Lower lobe of right lung (tissue), 2 donors: Measurements from ENCODE around the gene EPX. TPM values are rescaled to one million over a fixed set of nuclear protein-coding genes. Genes with fewer than 3 reads are reported as not detected.
A peak's percentile ranks its signal among the peaks of the same experiment; 100 is the strongest.

Experiments
- ATAC-seq, 2 donors: fragments of 200-7000 bp; cut with Tn5 transposase; one replicate each; pipeline ENCODE4 v1.9.1; 2020 to 2022; ENCODE audit warnings: mild to moderate bottlenecking in 2 of 2, moderate library complexity in 2 of 2
- DNase-seq: peaks from one replicate; pipeline ENCODE4 v3.0.0-alpha.2; 2020
- H3K27ac ChIP-seq: fragments of 200-600 bp; one replicate; pipeline ENCODE4 v1.8.0; 2022
- H3K27me3 ChIP-seq: fragments of 200-600 bp; one replicate; pipeline ENCODE4 v1.8.0; 2022; ENCODE audit warnings: low read depth
- H3K36me3 ChIP-seq: fragments of 200-600 bp; one replicate; pipeline ENCODE4 v1.8.0; 2022; ENCODE audit warnings: mild to moderate bottlenecking
- H3K4me1 ChIP-seq: fragments of 200-600 bp; one replicate; pipeline ENCODE4 v1.8.0; 2022
- H3K4me3 ChIP-seq: fragments of 200-600 bp; one replicate; pipeline ENCODE4 v1.8.0; 2022; ENCODE audit warnings: mild to moderate bottlenecking
- H3K9me3 ChIP-seq: fragments of 200-600 bp; one replicate; pipeline ENCODE4 v1.8.0; 2022
- intact Hi-C: fragments of 100-400 bp; cut with DNase I; formaldehyde crosslinking; loops from one replicate; pipeline ENCODE4 v1.11.0; 2022
- total RNA-seq: library from RNA; stranded (reverse); fragmentation: NEBNext Ultra II Directional; extraction: Animal tissue kit (Norgen Biotek cat#: 25700); gene quantifications from one replicate; pipeline ENCODE4 v1.2.1, GENCODE V29; 2021
- TF ChIP-seq, protein P1 (sequence below): fragments of 200-600 bp; IDR thresholded peaks from one replicate; pipeline ENCODE4 v1.8.0; 2022; ENCODE audit warnings: antibody characterized with exemption, mild to moderate bottlenecking
- donor health status: DM: no; HTN: yes; CAD: no; lungs with severe emphysema.

The EPX gene
- total RNA-seq, 1 donor from 2014 or later: not detected

DNA sequence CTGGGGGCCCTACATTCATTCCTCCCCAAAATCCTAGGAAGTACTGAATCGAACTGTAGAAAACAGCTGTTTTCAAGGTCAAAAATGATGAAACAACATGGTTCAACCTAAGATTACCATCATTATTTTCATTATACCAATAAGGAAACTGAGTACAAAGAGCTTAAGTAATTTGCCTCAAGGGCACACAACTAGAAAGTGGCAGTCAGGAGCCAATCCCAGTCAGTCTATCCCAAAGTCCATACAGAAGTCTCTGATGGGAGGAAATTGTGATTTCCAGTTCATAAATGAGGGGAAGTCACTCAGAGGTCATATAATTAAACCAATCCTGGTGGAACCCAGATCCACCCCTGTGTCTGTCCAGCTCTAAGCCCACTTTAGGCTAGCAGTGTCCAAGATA lies 54.3 kb downstream of the EPX start:
- H3K4me3 ChIP-seq: no peak overlapping the region
- intact Hi-C loops: no loop called here
- H3K36me3 ChIP-seq: no peaks in the 10 kb centered on the region
- TF ChIP-seq, protein P1, sequence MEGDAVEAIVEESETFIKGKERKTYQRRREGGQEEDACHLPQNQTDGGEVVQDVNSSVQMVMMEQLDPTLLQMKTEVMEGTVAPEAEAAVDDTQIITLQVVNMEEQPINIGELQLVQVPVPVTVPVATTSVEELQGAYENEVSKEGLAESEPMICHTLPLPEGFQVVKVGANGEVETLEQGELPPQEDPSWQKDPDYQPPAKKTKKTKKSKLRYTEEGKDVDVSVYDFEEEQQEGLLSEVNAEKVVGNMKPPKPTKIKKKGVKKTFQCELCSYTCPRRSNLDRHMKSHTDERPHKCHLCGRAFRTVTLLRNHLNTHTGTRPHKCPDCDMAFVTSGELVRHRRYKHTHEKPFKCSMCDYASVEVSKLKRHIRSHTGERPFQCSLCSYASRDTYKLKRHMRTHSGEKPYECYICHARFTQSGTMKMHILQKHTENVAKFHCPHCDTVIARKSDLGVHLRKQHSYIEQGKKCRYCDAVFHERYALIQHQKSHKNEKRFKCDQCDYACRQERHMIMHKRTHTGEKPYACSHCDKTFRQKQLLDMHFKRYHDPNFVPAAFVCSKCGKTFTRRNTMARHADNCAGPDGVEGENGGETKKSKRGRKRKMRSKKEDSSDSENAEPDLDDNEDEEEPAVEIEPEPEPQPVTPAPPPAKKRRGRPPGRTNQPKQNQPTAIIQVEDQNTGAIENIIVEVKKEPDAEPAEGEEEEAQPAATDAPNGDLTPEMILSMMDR: no peak
- H3K27ac ChIP-seq: no peak overlapping the region
- H3K9me3 ChIP-seq: no peaks in the 10 kb centered on the region
- DNase-seq: no peak
- no peak for ATAC-seq
- peaks cover 11% of the 10 kb centered on the region for H3K4me1 ChIP-seq
- H3K27me3 ChIP-seq: peaks cover 36% of the 10 kb centered on the region

DNA sequence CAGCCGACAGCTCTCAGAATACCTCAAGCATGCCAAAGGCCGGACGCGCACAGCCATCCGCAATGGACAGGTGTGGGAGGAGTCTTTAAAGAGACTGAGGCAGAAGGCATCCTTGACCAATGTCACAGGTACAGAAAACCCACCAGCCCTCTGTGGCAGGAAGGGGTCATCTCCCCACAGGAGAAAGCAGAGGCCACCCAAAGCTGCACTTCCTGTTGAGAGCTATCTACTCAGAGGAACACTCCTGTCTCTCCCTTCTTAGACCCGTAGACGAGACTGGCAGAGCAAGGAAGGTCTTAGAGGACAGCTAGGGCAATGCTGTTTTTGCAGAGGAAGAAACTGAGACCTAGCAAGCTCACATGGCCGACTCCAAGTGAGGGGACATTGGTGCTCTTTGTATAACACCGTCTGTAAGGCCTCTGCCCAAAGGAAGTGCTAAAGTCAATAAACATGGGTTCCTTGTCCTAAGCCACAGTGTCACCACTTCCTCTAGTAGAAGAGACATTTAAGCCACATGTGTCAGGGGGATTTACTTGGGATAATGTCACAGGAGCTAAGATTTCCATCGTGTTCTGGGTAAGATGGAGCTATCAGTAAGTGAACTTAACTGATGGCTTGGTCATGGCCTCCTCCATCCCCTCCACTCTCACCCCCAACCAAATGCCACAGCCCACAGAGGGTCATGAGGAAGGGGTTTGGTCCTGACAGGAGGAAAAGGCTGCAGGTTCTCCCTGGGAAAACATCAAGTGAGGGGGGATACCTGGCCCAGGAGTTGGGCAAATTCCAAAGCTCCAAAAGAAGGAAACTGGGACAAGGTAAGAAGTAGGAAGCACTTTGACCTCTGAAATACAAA lies 55.2 kb downstream of the EPX start:
- H3K27ac ChIP-seq: no peak overlapping the region
- H3K9me3 ChIP-seq: no peaks in the 10 kb centered on the region
- no peaks in the 10 kb centered on the region for H3K36me3 ChIP-seq
- H3K27me3 ChIP-seq: peaks cover 27% of the 10 kb centered on the region
- DNase-seq: no peak
- H3K4me1 ChIP-seq: peaks cover 11% of the 10 kb centered on the region
- H3K4me3 ChIP-seq: no peak overlapping the region
- TF ChIP-seq, protein P1: no peak
- ATAC-seq: no peak
- intact Hi-C loops: no loop called here

DNA sequence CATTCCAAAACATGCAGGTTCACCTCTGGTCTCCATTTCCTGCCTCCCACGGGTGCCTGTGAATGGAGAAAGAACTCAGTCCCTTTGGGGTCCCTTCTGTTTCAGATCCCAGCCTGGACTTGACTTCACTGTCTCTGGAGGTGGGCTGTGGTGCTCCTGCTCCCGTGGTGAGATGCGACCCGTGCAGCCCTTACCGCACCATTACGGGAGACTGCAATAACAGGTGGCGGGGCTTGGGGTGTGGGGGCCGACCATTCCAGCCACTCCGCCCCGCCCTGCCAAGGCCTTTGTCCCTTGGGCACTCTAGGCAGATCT lies 56.4 kb downstream of the EPX start:
- H3K9me3 ChIP-seq: no peaks in the 10 kb centered on the region
- no peaks in the 10 kb centered on the region for H3K36me3 ChIP-seq
- intact Hi-C loops: no loop called here
- no peak for DNase-seq
- peak in 1 of 2 donors; percentile 9 for ATAC-seq
- TF ChIP-seq, protein P1: no peak
- H3K27ac ChIP-seq: no peak overlapping the region
- H3K4me1 ChIP-seq: peaks cover 11% of the 10 kb centered on the region
- H3K27me3 ChIP-seq: peaks cover 19% of the 10 kb centered on the region
- peak overlapping the region; percentile 56 for H3K4me3 ChIP-seq

DNA sequence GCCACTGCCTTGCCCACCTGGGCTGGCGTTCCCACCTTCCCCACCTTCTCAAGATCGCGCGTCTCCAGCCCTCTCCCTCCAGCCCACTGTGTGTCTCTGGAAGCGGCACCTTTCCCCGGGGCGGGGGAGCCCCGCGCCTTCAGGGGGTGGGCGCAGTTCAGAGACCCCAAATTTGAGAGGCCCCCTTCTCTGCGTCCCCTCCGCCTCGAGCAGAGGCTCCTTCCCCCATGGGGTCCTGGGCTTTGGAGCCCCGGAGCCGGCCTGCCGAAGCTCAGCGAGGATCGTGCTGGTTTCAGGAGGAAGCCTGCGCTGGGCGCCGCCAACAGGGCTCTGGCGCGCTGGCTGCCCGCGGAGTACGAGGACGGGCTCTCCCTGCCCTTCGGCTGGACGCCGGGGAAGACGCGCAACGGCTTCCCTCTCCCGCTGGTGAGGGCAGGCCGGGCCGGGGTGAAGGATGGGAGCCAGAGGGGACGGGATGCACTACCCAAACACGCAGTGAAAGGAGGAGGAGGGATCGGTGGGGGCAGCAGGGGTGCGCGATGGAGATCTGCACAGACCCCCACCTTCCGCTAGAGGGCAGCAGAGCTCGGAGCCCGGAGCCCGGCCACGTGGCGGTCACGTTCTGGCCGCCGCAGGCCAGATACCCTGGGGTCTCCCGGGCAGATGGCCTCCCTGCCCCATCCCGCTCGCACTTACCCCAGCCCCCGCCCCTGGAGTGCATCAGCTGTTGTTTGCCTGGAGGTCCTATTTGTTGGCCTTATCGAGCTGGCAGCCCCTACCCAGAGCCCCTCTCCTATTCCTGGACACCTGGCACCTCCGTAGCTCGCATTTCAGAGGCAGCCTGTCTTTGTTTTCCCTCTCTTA lies 57.0 kb downstream of the EPX start:
- intact Hi-C loops: no loop called here
- DNase-seq (peak; percentile 80), ATAC-seq (peak; percentile 94)
- no peaks in the 10 kb centered on the region for H3K9me3 ChIP-seq
- no peaks in the 10 kb centered on the region for H3K36me3 ChIP-seq
- no peak overlapping the region for H3K27ac ChIP-seq
- H3K27me3 ChIP-seq: peaks cover 20% of the 10 kb centered on the region
- TF ChIP-seq, protein P1: peak; percentile 97
- peak overlapping the region; percentile 56 for H3K4me3 ChIP-seq
- peaks cover 11% of the 10 kb centered on the region for H3K4me1 ChIP-seq

- Histone ChIP-seq H3K4me3 (no peak overlapping the region), H3K9me3 (no peaks in the 10 kb centered on the region), H3K27ac (no peak overlapping the region), H3K36me3 (no peaks in the 10 kb centered on the region), H3K4me1 (peaks cover 11% of the 10 kb centered on the region), H3K27me3 (peaks cover 21% of the 10 kb centered on the region)
- DNase-seq (no peak), ATAC-seq (no peak)
- intact Hi-C loops: no loop called here
- TF ChIP-seq, protein P1: no peak
Measured at GRCh38 chr17:58250344-58251011, 58.0 kb downstream of the EPX start.
